Measurements from ENCODE around the gene METTL5.

GRCh38 chr2:169772651-169773050, 52.1 kb downstream of the METTL5 start:
- TF ChIP-seq POLR2A (IDR thresholded peaks at IDR 0.05) (no peak), POLR2AphosphoS5 (IDR thresholded peaks at IDR 0.05; ENCODE audit: insufficient read depth in 1 of 2, low read depth in 1 of 2) (no peak)
- TF ChIP-seq, protein P1, sequence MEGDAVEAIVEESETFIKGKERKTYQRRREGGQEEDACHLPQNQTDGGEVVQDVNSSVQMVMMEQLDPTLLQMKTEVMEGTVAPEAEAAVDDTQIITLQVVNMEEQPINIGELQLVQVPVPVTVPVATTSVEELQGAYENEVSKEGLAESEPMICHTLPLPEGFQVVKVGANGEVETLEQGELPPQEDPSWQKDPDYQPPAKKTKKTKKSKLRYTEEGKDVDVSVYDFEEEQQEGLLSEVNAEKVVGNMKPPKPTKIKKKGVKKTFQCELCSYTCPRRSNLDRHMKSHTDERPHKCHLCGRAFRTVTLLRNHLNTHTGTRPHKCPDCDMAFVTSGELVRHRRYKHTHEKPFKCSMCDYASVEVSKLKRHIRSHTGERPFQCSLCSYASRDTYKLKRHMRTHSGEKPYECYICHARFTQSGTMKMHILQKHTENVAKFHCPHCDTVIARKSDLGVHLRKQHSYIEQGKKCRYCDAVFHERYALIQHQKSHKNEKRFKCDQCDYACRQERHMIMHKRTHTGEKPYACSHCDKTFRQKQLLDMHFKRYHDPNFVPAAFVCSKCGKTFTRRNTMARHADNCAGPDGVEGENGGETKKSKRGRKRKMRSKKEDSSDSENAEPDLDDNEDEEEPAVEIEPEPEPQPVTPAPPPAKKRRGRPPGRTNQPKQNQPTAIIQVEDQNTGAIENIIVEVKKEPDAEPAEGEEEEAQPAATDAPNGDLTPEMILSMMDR (IDR thresholded peaks at IDR 0.05): no peak

Measured in vagina (tissue), 2 donors.